ENCODE measurements around the gene DUSP10.
A peak's percentile ranks its signal among the peaks of the same experiment; 100 is the strongest.

DUSP10 gene

DNA sequence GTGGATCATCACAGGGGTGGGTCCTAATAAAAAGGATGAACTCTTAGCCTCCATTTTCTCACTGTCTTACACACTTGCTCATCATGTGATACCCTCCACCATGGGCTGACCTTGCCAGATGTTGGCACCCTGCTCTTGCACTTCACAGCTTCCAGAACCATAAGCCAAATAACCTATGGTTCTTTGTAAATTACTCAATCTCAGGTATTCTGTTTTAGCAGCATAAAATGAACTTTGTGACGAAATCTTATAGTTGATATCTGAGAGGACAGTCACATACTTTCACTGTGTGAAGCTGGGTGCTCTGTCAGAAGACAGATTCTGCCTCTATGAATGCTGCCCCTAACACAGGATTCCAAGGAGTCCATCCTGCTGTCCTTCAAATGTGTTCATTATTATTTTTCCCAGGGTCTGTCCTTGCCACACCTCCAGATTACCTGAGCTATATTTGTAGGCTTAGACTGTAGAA, 13.8 kb downstream of the DUSP10 start:
- TF ChIP-seq, protein P1, sequence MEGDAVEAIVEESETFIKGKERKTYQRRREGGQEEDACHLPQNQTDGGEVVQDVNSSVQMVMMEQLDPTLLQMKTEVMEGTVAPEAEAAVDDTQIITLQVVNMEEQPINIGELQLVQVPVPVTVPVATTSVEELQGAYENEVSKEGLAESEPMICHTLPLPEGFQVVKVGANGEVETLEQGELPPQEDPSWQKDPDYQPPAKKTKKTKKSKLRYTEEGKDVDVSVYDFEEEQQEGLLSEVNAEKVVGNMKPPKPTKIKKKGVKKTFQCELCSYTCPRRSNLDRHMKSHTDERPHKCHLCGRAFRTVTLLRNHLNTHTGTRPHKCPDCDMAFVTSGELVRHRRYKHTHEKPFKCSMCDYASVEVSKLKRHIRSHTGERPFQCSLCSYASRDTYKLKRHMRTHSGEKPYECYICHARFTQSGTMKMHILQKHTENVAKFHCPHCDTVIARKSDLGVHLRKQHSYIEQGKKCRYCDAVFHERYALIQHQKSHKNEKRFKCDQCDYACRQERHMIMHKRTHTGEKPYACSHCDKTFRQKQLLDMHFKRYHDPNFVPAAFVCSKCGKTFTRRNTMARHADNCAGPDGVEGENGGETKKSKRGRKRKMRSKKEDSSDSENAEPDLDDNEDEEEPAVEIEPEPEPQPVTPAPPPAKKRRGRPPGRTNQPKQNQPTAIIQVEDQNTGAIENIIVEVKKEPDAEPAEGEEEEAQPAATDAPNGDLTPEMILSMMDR (IDR thresholded peaks at IDR 0.05; ENCODE audit: low read depth, low read length): no peak
- DNase-seq (ENCODE audit: low read depth, low spot score): no peak
- in situ Hi-C loops (cut with HindIII; ENCODE audit: low sequenced_read_pairs): no loop called here
- no peak overlapping the region for H3K4me3 ChIP-seq (ENCODE audit: low read depth, low read length)

DNA sequence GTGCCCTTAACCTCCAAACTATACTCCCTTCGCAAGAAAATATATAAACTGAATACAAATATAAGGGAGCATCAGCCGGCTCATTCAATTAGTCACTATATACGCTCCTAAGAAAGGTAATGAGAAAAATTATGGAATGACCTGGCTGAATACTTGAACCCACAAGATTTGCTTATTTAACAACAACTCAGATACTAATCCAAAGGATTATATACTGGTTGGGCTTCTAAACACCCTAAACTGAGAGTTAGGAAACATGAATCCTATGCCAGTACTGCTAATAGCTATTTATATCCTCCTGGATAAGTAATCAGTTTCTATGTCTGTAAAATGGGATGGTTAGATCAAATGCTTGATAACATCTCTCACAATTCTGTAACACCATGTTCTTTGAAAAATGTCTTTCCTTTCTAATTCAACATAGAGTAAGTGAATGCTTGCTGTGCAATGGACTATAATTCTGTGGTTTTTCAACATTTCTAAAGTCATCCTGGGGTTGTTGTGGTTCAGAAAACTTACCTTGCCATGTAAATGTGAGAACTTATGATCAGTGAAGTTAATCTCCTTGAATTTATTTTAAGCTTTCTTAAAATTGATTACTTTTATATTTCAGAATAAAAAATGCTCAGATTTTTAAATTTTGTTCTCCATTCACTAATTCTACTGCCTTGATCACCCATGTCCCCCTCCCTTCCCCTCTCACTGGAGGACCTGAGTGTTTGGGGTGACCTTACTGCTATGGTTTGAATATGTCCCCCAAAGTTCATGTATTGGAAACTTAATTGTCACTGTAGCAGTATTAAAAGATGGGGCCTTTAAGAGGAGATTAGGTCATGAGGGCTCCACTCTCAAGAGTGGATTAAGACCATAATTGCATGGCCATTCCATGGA, 14.5 kb downstream of the DUSP10 start:
- TF ChIP-seq, protein P1 (IDR thresholded peaks at IDR 0.05; ENCODE audit: low read depth, low read length): no peak
- H3K4me3 ChIP-seq (ENCODE audit: low read depth, low read length): no peak overlapping the region
- in situ Hi-C loops (cut with HindIII; ENCODE audit: low sequenced_read_pairs): no loop called here
- DNase-seq (ENCODE audit: low read depth, low spot score): no peak

DNA sequence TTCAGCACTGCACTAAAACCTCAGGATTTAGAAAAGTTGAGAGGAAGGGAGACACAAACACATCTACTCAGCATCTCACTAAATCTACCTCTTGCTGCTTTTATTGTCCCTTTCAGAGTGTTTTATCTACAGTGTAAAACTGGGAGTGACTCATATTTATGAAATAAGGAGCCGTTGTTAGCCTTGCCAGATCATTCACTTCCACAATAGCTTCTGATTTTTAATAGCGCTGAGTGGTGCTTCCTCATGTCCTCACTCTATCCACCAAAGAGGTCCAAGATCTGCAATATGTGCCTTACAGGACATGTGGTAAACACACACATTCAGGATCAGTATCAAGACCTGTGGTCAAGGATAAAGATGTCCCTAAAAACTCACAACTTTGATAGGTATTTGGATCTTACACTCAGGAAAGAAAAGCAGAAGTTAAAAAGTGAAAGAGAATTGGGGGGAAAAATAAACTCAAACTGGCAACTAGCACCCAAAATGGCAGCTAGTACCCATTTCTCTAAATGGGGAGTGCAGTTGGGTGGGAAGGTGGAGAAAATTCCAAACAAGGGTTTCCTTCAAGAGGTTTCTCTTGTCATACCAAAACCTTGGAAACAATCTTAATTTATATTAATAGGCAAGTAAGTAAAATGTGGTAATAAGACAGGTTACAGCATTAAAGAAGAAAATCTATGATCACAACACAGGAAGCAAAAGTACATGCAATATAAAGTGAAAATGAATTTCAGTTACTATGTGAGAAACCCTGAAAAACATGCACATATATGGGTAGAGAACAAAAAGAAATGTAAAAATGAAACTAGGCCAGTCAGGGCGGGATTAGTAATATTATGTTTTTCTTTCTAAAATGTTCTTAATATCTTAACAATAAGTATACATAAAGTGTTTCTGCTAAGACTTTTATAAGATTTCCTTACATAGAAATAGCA, 15.9 kb downstream of the DUSP10 start:
- peak; percentile 56 for DNase-seq (ENCODE audit: low read depth, low spot score)
- TF ChIP-seq, protein P1 (IDR thresholded peaks at IDR 0.05; ENCODE audit: low read depth, low read length): no peak
- in situ Hi-C loops (cut with HindIII; ENCODE audit: low sequenced_read_pairs): no loop called here
- no peak overlapping the region for H3K4me3 ChIP-seq (ENCODE audit: low read depth, low read length)

DNA sequence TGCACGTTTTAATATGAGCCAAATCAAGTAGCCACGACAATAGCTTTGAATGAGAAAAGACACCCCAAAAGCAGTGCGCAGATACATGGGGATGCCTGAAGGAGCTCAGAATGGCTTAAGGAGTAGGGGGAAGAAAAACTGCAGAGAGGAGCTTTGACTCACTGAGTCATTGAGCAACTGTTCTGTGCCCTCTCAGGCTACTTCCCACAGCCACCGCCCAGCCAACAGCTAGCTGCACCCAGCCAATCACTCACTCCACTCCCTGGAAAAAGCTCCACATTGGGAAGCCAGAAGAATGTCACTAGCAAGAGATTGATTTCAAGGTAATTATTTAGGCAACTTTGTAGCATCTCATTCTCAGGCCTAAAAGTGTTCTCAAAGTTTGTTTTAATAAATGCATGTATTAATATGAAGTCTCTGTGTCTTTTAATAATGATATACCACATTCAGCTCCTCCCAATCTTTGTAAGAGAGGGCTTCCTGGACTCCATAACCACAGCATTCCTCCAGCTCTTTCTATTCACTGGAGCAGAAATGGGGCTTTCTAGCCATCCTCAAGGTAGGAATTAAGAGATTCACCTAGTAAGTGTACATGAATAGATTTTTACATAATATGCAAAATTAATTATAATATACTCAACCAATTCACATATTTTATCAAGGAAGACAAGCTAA, 16.8 kb downstream of the DUSP10 start:
- TF ChIP-seq, protein P1 (IDR thresholded peaks at IDR 0.05; ENCODE audit: low read depth, low read length): no peak
- no peak overlapping the region for H3K4me3 ChIP-seq (ENCODE audit: low read depth, low read length)
- in situ Hi-C loops (cut with HindIII; ENCODE audit: low sequenced_read_pairs): no loop called here
- DNase-seq (ENCODE audit: low read depth, low spot score): peak; percentile 71

DNA sequence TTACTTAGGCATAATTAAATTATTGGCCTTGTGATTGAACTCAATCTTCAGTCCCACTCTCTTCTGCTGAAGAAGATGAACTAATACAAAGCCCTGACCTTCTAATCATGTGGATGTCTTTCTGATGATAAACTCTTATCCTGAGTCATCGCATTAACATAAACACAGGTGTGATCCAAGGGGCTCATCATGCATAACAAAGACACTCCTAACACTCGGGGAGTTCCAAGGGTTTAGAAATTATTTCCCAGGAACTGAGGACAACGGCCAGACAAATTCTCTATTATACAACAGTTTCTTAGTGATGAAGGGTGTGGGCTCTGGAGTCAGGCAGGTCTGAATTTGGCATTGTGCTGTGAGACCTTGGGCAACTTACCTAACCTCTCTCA, 18.0 kb downstream of the DUSP10 start:
- in situ Hi-C loops (cut with HindIII; ENCODE audit: low sequenced_read_pairs): no loop called here
- DNase-seq (ENCODE audit: low read depth, low spot score): no peak
- H3K4me3 ChIP-seq (ENCODE audit: low read depth, low read length): no peak overlapping the region
- TF ChIP-seq, protein P1 (IDR thresholded peaks at IDR 0.05; ENCODE audit: low read depth, low read length): no peak

All from astrocyte of the spinal cord (primary cell).